ENCODE measurements around the gene BABAM2.

GRCh38 chr2:27914805-27915175 lies 24.3 kb downstream of the BABAM2 start:
- TF ChIP-seq RCOR1 (conservative IDR thresholded peaks at IDR 0.05; ENCODE audit: low read depth, low read length): no peak
- no peak for TF ChIP-seq ETV6 (conservative IDR thresholded peaks at IDR 0.05 in 1 of 2, IDR thresholded peaks at IDR 0.05 in 1 of 2; ENCODE audit: borderline replicate concordance in 1 of 2, low read depth in 1 of 2)
- TF ChIP-seq EZH2 (IDR thresholded peaks at IDR 0.05; ENCODE audit: borderline replicate concordance, control insufficient read depth, low read depth, low read length): no peak
- TF ChIP-seq E2F8 (IDR thresholded peaks at IDR 0.05; ENCODE audit: low read depth, partially characterized antibody): no peak
- no peak for TF ChIP-seq POLR2A (IDR thresholded peaks at IDR 0.05; ENCODE audit: low read depth, low read length)
- TF ChIP-seq ZSCAN29 (IDR thresholded peaks at IDR 0.05): no peak
